ENCODE results near the gene ARMC9. TPM values are rescaled to one million over a fixed set of nuclear protein-coding genes. Genes with fewer than 3 reads are reported as not detected.

The ARMC9 gene
- total and polyA plus RNA-seq, 2 of the 13 experiments (the other 11 are each of a cell fraction or from before 2014, with no cell fraction given), result 9.1 to 12.8 TPM

DNA sequence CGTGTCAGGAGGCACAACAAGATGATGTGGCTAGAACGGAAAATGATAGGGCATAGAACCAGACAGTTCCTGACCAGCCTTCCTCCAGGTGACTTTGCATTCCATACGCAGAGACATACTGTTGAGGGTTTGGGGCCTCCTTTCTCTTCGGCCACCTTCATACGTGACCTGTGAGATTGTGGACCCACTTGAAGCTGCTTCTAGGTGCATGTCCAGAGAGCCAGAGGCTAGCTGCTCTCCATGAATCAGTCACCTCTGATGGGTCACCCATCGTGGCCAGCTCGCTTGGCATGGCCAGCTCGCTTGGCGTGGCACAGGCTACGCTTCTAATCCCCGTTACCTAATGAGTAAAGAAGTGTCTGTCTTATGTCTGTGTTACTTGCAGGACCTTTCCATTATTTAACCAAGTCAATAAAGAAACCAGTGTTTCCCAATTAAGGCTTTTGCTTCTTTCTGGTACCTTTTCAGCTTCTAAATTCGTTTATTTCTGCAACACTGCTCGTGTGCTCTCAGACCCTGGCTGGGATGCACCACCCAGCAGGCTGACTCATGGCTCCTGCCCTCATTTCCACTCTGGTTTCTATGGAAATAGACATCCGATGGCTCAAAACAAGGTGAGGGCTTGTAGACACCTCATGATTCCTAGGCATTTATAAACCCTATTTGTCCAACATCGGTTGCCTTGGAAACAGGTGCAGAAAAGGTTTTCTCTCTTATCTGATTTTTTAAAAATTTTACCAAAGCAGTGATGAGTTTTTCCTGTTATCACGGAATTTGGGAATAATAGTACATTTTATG is 110.4 kb downstream of the ARMC9 start (continued):
- no peak for TF ChIP-seq HNRNPK (IDR thresholded peaks at IDR 0.05; ENCODE audit: low read depth, low read length, poor library complexity, severe bottlenecking)

GRCh38 chr2:231312066-231312465 is 113.6 kb downstream of the ARMC9 start:
- no peak overlapping the region for H3K4me2 ChIP-seq (ENCODE audit: low read depth, low read length)
- FAIRE-seq, result no peak
- POLR2A ChIA-PET, result no interaction called here
- no peaks in the 10 kb centered on the region for H3K4me1 ChIP-seq (ENCODE audit: insufficient read depth, low read length)
- in situ Hi-C loops (cut with HindIII; ENCODE audit: extremely low pct_ligation_motif_present, low pct_unique_long_range_greater_than_20kb), result no loop called here
- H2AFZ ChIP-seq (ENCODE audit: low read length), result no peak overlapping the region
- intact Hi-C loops (cut with micrococcal nuclease; ENCODE audit: unreplicated experiment), result no loop called here
- no peak for ATAC-seq
- H3K27ac ChIP-seq (ENCODE audit: extremely low read length, insufficient read depth, low read length), result no peak overlapping the region
- DNase-seq (ENCODE audit: low spot score), result no peak
- no peak overlapping the region for H3K4me3 ChIP-seq (replicated peaks in 1 of 3; ENCODE audit: insufficient read depth in 1 of 3, low read depth in 2 of 3, low read length in 3 of 3)
- no peaks in the 10 kb centered on the region for H3K9me3 ChIP-seq (ENCODE audit: low read length)
- CTCF ChIA-PET (ENCODE audit: low intra/inter-chr PET ratio, low total read pairs), result no interaction called here
- no TSS peak for BruUV-seq (replicated peaks)
- no peak overlapping the region for H3K9ac ChIP-seq (ENCODE audit: insufficient read depth, low read depth, low read length)
- no peaks in the 10 kb centered on the region for H3K79me2 ChIP-seq (ENCODE audit: insufficient read depth, low read length)
- H3K27me3 ChIP-seq (ENCODE audit: control insufficient read depth in 1 of 2, insufficient read depth in 2 of 2, low read length in 2 of 2), result no peaks in the 10 kb centered on the region
- WGBS (ENCODE audit: low lambda C conversion rate), result 87% methylated on average over 5 of the region's 5 CpGs
- H4K20me1 ChIP-seq (ENCODE audit: insufficient read depth, low read length), result no peaks in the 10 kb centered on the region
- no peaks in the 10 kb centered on the region for H3K36me3 ChIP-seq (replicated peaks in 1 of 2; ENCODE audit: control insufficient read depth in 1 of 2, insufficient read depth in 2 of 2, low read length in 2 of 2)
- no peak for TF ChIP-seq ATF1 (CRISPR knock-in tag; IDR thresholded peaks at IDR 0.05)
- TF ChIP-seq FOXK1 (CRISPR knock-in tag; IDR thresholded peaks at IDR 0.05; ENCODE audit: borderline replicate concordance, low read depth), result no peak
- TF ChIP-seq ZBTB25 (CRISPR knock-in tag; IDR thresholded peaks at IDR 0.05), result no peak
- no peak for TF ChIP-seq KLF11 (CRISPR knock-in tag; IDR thresholded peaks at IDR 0.05)
- TF ChIP-seq ZNF276 (CRISPR knock-in tag; IDR thresholded peaks at IDR 0.05; ENCODE audit: low read depth), result no peak
- no peak for TF ChIP-seq ZNF232 (CRISPR knock-in tag; IDR thresholded peaks at IDR 0.05; ENCODE audit: borderline replicate concordance)
- TF ChIP-seq TOE1 (CRISPR knock-in tag; IDR thresholded peaks at IDR 0.05), result no peak
- no peak for TF ChIP-seq ATF2 (CRISPR knock-in tag; IDR thresholded peaks at IDR 0.05)
- TF ChIP-seq DPF2 (CRISPR knock-in tag; IDR thresholded peaks at IDR 0.05; ENCODE audit: borderline replicate concordance, low read depth), result no peak
- TF ChIP-seq HOXA7 (CRISPR knock-in tag; IDR thresholded peaks at IDR 0.05), result no peak
- no peak for TF ChIP-seq AHR (CRISPR knock-in tag; IDR thresholded peaks at IDR 0.05)
- no peak for TF ChIP-seq ZMYM3 (CRISPR knock-in tag; IDR thresholded peaks at IDR 0.05)
- TF ChIP-seq ZFP82 (CRISPR knock-in tag; IDR thresholded peaks at IDR 0.05; ENCODE audit: borderline replicate concordance), result no peak
- no peak for TF ChIP-seq ZNF660 (CRISPR knock-in tag; IDR thresholded peaks at IDR 0.05; ENCODE audit: borderline replicate concordance, low read depth)
- no peak for TF ChIP-seq DBP (CRISPR knock-in tag; IDR thresholded peaks at IDR 0.05; ENCODE audit: not compliant biosample characterization)
- TF ChIP-seq NR2C2 (CRISPR knock-in tag; IDR thresholded peaks at IDR 0.05; ENCODE audit: borderline replicate concordance), result no peak
- no peak for TF ChIP-seq MED1 (CRISPR knock-in tag; IDR thresholded peaks at IDR 0.05)

Measured in HepG2 (cell line).